ENCODE measurements around the gene CDKL1.
A peak's percentile ranks its signal among the peaks of the same experiment; 100 is the strongest.

Gene CDKL1

DNA sequence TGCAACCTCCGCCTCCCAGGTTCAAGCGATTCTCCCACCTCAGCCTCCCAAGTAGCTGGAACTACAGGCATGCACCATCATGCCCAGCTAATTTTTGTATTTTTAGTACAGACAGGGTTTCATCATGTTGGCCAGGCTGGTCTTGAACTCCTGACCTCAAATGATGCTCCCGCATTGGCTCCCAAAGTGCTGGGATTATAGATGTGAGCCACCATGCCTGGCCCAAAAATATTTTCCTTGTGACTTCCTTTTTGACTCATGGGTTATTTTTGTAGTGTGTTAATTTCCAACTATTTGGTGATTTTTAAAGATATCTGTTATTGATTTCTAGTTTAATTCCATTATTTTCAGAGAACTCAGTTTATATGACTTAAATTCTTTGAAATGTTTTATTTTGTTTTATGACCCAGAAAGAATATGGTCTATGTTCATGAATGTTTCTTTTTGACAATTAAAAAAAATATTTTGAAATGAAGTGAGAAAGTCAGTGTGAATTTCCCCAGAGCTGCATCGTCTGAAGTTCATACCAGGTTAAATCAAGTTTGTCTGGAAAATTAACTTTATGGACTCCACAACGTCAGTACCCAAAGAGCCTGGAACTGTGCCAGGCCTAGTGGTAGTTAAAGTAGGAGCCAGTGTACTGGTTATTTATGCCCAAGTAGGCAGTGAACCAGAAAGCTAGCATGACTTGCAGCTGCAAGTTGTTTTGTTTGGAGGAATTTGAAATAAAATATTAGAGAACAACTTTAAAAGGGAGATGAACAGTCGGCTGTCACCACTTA is 2.8 kb upstream of the CDKL1 start:
- ATAC-seq: no peak
- TF ChIP-seq GLIS3 (CRISPR knock-in tag; IDR thresholded peaks at IDR 0.05) (no peak), TOX (CRISPR knock-in tag; IDR thresholded peaks at IDR 0.05; ENCODE audit: borderline replicate concordance) (no peak), ISL1 (CRISPR knock-in tag; IDR thresholded peaks at IDR 0.05) (no peak), OSR1 (CRISPR knock-in tag; IDR thresholded peaks at IDR 0.05) (no peak), TCF4 (CRISPR knock-in tag; IDR thresholded peaks at IDR 0.05; ENCODE audit: borderline replicate concordance) (no peak), CSDC2 (CRISPR knock-in tag; IDR thresholded peaks at IDR 0.05) (no peak)
- TF ChIP-seq, protein P1, sequence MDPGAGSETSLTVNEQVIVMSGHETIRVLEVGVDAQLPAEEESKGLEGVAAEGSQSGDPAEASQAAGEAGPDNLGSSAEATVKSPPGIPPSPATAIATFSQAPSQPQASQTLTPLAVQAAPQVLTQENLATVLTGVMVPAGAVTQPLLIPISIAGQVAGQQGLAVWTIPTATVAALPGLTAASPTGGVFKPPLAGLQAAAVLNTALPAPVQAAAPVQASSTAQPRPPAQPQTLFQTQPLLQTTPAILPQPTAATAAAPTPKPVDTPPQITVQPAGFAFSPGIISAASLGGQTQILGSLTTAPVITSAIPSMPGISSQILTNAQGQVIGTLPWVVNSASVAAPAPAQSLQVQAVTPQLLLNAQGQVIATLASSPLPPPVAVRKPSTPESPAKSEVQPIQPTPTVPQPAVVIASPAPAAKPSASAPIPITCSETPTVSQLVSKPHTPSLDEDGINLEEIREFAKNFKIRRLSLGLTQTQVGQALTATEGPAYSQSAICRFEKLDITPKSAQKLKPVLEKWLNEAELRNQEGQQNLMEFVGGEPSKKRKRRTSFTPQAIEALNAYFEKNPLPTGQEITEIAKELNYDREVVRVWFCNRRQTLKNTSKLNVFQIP (CRISPR knock-in tag; IDR thresholded peaks at IDR 0.05; ENCODE audit: borderline replicate concordance, low read depth): no peak

DNA sequence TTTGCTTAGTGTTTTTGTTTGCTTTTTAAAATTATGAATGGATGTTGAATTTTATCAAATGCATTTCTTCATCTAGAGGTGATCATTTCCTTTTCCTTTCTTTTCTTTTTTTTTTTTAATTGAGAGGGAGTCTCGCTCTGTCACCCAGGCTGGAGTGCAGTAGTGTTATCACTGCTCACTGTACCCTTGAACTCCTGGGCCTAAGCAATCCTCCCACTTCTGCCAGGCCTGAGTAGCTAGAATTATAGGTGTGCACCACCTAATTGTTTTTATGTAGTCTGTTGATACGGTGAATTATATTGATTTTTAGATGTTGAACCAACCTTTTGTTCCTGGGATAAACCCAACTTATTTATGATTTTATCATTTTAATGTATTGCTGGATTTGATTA is 1.5 kb upstream of the CDKL1 start:
- no peak for ATAC-seq

DNA sequence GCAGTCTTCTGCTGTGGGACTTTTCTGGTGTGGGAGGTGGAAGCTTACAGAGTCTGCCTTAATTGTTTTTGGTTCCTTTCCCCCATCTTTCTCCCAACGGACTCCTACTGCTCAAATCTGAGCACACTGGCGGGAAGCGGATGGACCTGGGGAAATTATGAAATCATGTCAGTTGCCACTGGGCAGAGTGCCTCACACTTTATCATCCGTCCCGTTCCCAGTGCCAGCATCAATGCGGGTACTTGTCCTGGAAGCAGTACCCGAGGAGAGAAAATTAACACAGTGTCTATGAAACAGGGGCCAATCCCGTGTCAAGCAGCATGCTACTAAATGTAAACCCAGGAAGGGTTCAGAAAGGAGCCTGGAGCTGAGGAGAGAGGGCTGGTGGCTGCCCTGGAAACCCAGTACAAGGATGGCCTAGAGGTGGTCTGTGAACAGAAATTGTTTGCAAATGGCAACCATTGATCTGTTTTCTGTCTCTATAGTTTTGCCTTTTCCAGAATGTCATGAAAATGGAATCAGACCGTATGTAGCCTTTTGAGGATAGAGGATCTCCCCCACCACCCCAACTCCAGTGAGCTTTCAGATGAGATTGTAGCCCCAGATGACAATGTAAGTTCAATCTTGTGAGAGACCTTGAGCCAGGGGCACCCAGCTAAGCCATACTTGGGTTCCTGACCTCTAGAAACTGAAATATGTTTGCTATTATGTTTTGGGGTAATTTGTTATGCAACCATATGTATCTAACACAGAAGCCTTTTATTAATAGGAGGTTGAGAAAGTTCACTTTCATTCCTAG is 908 bp upstream of the CDKL1 start:
- TF ChIP-seq ZNF565 (CRISPR knock-in tag; conservative IDR thresholded peaks at IDR 0.05; ENCODE audit: low read depth) (no peak), GLIS3 (CRISPR knock-in tag; IDR thresholded peaks at IDR 0.05) (no peak), TCF4 (CRISPR knock-in tag; IDR thresholded peaks at IDR 0.05; ENCODE audit: borderline replicate concordance) (no peak), ZFP30 (CRISPR knock-in tag; IDR thresholded peaks at IDR 0.05) (no peak), ESRRG (CRISPR knock-in tag; IDR thresholded peaks at IDR 0.05) (no peak), ISL1 (CRISPR knock-in tag; IDR thresholded peaks at IDR 0.05) (no peak), PPARA (CRISPR knock-in tag; IDR thresholded peaks at IDR 0.05; ENCODE audit: borderline replicate concordance) (no peak), ARNTL (CRISPR knock-in tag; IDR thresholded peaks at IDR 0.05; ENCODE audit: borderline replicate concordance, low read depth) (no peak), SNAI2 (CRISPR knock-in tag; IDR thresholded peaks at IDR 0.05) (no peak), ZC3H10 (CRISPR knock-in tag; IDR thresholded peaks at IDR 0.05) (no peak), RARB (CRISPR knock-in tag; IDR thresholded peaks at IDR 0.05) (no peak), OSR1 (CRISPR knock-in tag; IDR thresholded peaks at IDR 0.05) (no peak), ZFP3 (CRISPR knock-in tag; IDR thresholded peaks at IDR 0.05) (no peak), CSDC2 (CRISPR knock-in tag; IDR thresholded peaks at IDR 0.05) (no peak)
- TF ChIP-seq, protein P2, sequence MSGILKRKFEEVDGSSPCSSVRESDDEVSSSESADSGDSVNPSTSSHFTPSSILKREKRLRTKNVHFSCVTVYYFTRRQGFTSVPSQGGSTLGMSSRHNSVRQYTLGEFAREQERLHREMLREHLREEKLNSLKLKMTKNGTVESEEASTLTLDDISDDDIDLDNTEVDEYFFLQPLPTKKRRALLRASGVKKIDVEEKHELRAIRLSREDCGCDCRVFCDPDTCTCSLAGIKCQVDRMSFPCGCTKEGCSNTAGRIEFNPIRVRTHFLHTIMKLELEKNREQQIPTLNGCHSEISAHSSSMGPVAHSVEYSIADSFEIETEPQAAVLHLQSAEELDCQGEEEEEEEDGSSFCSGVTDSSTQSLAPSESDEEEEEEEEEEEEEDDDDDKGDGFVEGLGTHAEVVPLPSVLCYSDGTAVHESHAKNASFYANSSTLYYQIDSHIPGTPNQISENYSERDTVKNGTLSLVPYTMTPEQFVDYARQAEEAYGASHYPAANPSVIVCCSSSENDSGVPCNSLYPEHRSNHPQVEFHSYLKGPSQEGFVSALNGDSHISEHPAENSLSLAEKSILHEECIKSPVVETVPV (CRISPR knock-in tag; IDR thresholded peaks at IDR 0.05): no peak
- TF ChIP-seq, protein P3, sequence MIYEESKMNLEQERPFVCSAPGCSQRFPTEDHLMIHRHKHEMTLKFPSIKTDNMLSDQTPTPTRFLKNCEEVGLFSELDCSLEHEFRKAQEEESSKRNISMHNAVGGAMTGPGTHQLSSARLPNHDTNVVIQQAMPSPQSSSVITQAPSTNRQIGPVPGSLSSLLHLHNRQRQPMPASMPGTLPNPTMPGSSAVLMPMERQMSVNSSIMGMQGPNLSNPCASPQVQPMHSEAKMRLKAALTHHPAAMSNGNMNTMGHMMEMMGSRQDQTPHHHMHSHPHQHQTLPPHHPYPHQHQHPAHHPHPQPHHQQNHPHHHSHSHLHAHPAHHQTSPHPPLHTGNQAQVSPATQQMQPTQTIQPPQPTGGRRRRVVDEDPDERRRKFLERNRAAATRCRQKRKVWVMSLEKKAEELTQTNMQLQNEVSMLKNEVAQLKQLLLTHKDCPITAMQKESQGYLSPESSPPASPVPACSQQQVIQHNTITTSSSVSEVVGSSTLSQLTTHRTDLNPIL (CRISPR knock-in tag; IDR thresholded peaks at IDR 0.05; ENCODE audit: low read depth): no peak
- TF ChIP-seq, protein P4, sequence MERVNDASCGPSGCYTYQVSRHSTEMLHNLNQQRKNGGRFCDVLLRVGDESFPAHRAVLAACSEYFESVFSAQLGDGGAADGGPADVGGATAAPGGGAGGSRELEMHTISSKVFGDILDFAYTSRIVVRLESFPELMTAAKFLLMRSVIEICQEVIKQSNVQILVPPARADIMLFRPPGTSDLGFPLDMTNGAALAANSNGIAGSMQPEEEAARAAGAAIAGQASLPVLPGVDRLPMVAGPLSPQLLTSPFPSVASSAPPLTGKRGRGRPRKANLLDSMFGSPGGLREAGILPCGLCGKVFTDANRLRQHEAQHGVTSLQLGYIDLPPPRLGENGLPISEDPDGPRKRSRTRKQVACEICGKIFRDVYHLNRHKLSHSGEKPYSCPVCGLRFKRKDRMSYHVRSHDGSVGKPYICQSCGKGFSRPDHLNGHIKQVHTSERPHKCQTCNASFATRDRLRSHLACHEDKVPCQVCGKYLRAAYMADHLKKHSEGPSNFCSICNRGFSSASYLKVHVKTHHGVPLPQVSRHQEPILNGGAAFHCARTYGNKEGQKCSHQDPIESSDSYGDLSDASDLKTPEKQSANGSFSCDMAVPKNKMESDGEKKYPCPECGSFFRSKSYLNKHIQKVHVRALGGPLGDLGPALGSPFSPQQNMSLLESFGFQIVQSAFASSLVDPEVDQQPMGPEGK (CRISPR knock-in tag; IDR thresholded peaks at IDR 0.05; ENCODE audit: borderline replicate concordance): no peak
- TF ChIP-seq, protein P5, sequence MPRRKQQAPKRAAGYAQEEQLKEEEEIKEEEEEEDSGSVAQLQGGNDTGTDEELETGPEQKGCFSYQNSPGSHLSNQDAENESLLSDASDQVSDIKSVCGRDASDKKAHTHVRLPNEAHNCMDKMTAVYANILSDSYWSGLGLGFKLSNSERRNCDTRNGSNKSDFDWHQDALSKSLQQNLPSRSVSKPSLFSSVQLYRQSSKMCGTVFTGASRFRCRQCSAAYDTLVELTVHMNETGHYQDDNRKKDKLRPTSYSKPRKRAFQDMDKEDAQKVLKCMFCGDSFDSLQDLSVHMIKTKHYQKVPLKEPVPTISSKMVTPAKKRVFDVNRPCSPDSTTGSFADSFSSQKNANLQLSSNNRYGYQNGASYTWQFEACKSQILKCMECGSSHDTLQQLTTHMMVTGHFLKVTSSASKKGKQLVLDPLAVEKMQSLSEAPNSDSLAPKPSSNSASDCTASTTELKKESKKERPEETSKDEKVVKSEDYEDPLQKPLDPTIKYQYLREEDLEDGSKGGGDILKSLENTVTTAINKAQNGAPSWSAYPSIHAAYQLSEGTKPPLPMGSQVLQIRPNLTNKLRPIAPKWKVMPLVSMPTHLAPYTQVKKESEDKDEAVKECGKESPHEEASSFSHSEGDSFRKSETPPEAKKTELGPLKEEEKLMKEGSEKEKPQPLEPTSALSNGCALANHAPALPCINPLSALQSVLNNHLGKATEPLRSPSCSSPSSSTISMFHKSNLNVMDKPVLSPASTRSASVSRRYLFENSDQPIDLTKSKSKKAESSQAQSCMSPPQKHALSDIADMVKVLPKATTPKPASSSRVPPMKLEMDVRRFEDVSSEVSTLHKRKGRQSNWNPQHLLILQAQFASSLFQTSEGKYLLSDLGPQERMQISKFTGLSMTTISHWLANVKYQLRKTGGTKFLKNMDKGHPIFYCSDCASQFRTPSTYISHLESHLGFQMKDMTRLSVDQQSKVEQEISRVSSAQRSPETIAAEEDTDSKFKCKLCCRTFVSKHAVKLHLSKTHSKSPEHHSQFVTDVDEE (CRISPR knock-in tag; IDR thresholded peaks at IDR 0.05): no peak
- peak; percentile 24 for ATAC-seq

More for the DNA sequence above, 1.5 kb upstream of the CDKL1 start:
- no peak for TF ChIP-seq ZFP3 (CRISPR knock-in tag; IDR thresholded peaks at IDR 0.05)
- no peak for TF ChIP-seq ZFP30 (CRISPR knock-in tag; IDR thresholded peaks at IDR 0.05)
- TF ChIP-seq ESRRG (CRISPR knock-in tag; IDR thresholded peaks at IDR 0.05): no peak
- TF ChIP-seq OSR1 (CRISPR knock-in tag; IDR thresholded peaks at IDR 0.05): no peak
- no peak for TF ChIP-seq ZC3H10 (CRISPR knock-in tag; IDR thresholded peaks at IDR 0.05)
- TF ChIP-seq BACH2 (CRISPR knock-in tag; IDR thresholded peaks at IDR 0.05; ENCODE audit: borderline replicate concordance): no peak
- TF ChIP-seq GLIS3 (CRISPR knock-in tag; IDR thresholded peaks at IDR 0.05): no peak
- TF ChIP-seq PPARA (CRISPR knock-in tag; IDR thresholded peaks at IDR 0.05; ENCODE audit: borderline replicate concordance): no peak
- no peak for TF ChIP-seq ARNTL (CRISPR knock-in tag; IDR thresholded peaks at IDR 0.05; ENCODE audit: borderline replicate concordance, low read depth)

Measured in SK-N-SH treated with all-trans-retinoic acid at 6 μM for 48 hours (cell line).